Measurements from ENCODE around the gene HSPA1B. TPM values are rescaled to one million over a fixed set of nuclear protein-coding genes. Genes with fewer than 3 reads are reported as not detected.

The HSPA1B gene
- total RNA-seq, 1 experiment from 2014 or later: 214 TPM

GRCh38 chr6:31836047-31836473, 8.5 kb downstream of the HSPA1B start (continued):
- TF ChIP-seq ZNF274 (IDR thresholded peaks at IDR 0.05; ENCODE audit: low read depth, low read length): no peak
- TF ChIP-seq, protein P1, sequence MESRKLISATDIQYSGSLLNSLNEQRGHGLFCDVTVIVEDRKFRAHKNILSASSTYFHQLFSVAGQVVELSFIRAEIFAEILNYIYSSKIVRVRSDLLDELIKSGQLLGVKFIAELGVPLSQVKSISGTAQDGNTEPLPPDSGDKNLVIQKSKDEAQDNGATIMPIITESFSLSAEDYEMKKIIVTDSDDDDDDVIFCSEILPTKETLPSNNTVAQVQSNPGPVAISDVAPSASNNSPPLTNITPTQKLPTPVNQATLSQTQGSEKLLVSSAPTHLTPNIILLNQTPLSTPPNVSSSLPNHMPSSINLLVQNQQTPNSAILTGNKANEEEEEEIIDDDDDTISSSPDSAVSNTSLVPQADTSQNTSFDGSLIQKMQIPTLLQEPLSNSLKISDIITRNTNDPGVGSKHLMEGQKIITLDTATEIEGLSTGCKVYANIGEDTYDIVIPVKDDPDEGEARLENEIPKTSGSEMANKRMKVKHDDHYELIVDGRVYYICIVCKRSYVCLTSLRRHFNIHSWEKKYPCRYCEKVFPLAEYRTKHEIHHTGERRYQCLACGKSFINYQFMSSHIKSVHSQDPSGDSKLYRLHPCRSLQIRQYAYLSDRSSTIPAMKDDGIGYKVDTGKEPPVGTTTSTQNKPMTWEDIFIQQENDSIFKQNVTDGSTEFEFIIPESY (IDR thresholded peaks at IDR 0.05; ENCODE audit: extremely low read depth, insufficient replicate concordance, low read length): no peak
- TF ChIP-seq POLR2AphosphoS5 (IDR thresholded peaks at IDR 0.05; ENCODE audit: low read depth, low read length): no peak
- no peak for TF ChIP-seq EGR1 (IDR thresholded peaks at IDR 0.05; ENCODE audit: low read depth)
- TF ChIP-seq SP1 (IDR thresholded peaks at IDR 0.05; ENCODE audit: low read depth): no peak
- no peak for TF ChIP-seq CEBPB (IDR thresholded peaks at IDR 0.05; ENCODE audit: low read depth)

DNA sequence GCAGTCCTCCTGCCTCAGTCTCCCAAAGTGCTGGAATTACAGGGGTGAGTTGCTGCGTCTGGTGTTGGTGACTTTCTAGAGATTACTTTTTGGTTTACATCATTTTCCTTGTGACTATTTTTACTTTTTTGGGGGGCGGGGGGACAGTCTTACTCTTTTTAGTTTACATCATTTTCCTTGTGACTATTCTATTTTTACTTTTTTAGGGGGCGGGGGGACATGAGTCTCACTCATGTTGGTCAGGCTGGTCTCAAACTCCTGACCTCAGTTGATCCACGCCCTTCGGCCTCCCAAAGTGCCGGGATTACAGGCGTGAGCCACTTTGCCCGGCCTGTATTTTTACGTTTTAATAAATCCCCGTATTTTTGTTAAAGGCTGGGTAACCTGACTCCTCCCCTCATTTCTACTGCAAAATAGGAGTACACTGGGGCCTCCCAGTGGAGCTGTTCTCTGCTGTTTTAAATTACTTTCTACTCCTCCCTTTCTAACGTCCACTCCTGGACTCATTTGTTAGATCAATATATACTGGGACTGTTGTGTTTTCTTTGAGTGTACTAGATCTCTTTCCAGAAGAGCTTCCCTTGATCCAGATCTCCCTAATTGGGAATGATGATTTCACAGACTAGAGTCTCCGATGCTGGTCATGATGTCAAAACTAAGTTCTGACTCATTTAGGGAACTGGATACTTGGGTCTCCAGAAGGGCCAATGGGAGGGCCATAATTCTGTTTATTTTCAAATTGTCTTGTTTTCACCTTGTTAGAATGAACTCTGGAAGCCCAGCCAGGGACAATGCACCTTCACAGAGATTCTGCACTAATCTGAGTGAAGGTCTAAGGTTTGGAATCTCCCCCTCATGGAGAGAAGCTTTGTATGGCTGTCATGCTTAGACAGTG, 9.2 kb downstream of the HSPA1B start:
- Histone ChIP-seq H3K4me2 (ENCODE audit: low read length) (peak overlapping the region; percentile 94), H3K9me2 (ENCODE audit: insufficient read depth) (no peaks in the 10 kb centered on the region), H3K4me1 (ENCODE audit: control insufficient read depth in 1 of 2, insufficient read depth in 2 of 2, low read length in 2 of 2) (peaks cover 15 to 44% of the 10 kb centered on the region in 2 experiments; a peak in 3 of 4 replicates), H3K27ac (ENCODE audit: low read depth, low read length) (peak overlapping the region; percentile 93), H4K20me1 (ENCODE audit: insufficient read depth) (peaks cover 31% of the 10 kb centered on the region), H3K9me3 (ENCODE audit: control insufficient read depth in 1 of 2, insufficient read depth in 1 of 2, low read depth in 1 of 2, low read length in 2 of 2) (no peaks in the 10 kb centered on the region), H3K9ac (ENCODE audit: low read length) (peak overlapping the region; percentile 100), H3K79me2 (ENCODE audit: insufficient read depth, low read length) (peaks cover 53% of the 10 kb centered on the region), H2AFZ (ENCODE audit: low read depth, low read length, poor library complexity, severe bottlenecking) (no peak overlapping the region), H3K4me3 (replicated peaks in 1 of 2; ENCODE audit: low read depth in 1 of 2, low read length in 2 of 2) (peak overlapping the region; percentile 98 to 99), H3K27me3 (ENCODE audit: insufficient read depth, low read length) (no peaks in the 10 kb centered on the region), H3K36me3 (ENCODE audit: control insufficient read depth in 1 of 2, insufficient read depth in 2 of 2, low read length in 2 of 2) (peaks cover 24 to 50% of the 10 kb centered on the region in 2 experiments; a peak in 3 of 4 replicates)
- DNase-seq (ENCODE audit: low read depth, low spot score) (no peak), ATAC-seq (no peak)
- BruUV-seq (replicated peaks): no TSS peak
- CTCF ChIA-PET: no interaction called here
- RAD21 ChIA-PET (ENCODE audit: low non-redundant PET in 1 of 2, low total read pairs in 2 of 2, uncharacterized antibody in 2 of 2, unreplicated experiment in 2 of 2): interaction anchor here in 1 of 2 experiments (0.6 kb wide), 1 partner anchor 66 kb away, joined by 3 read pairs; no protein-coding TSS in a partner anchor
- intact Hi-C loops (cut with micrococcal nuclease): loop anchor here (10.0 kb wide), 1 partner anchor 292 kb away; the partner anchor contains the start of genes ATP6V1G2, DDX39B and NFKBIL1
- POLR2A ChIA-PET: interaction anchor here (0.6 to 2.2 kb wide), 3 partner anchors 9 to 26 kb away, joined by 3 to 11 read pairs (median 3); partner anchors contain the start of gene HSPA1B
- TF ChIP-seq SP1 (IDR thresholded peaks at IDR 0.05; ENCODE audit: low read depth) (no peak), ELF1 (IDR thresholded peaks at IDR 0.05; ENCODE audit: borderline replicate concordance, low read depth) (no peak), EZH2phosphoT487 (IDR thresholded peaks at IDR 0.05; ENCODE audit: borderline replicate concordance) (no peak), YY1 (IDR thresholded peaks at IDR 0.05; ENCODE audit: extremely low read depth, insufficient replicate concordance, low read depth, low read length) (no peak), SIN3A (IDR thresholded peaks at IDR 0.05; ENCODE audit: low read depth) (no peak), EGR1 (IDR thresholded peaks at IDR 0.05; ENCODE audit: low read depth) (no peak), REST (IDR thresholded peaks at IDR 0.05; ENCODE audit: low read depth) (no peak)
- TF ChIP-seq, protein P1 (IDR thresholded peaks at IDR 0.05; ENCODE audit: extremely low read depth, insufficient replicate concordance, low read length): no peak
- TF ChIP-seq, protein P2, sequence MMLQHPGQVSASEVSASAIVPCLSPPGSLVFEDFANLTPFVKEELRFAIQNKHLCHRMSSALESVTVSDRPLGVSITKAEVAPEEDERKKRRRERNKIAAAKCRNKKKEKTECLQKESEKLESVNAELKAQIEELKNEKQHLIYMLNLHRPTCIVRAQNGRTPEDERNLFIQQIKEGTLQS (IDR thresholded peaks at IDR 0.05): no peak
